ENCODE data around the gene GRIP2. TPM values are rescaled to one million over a fixed set of nuclear protein-coding genes. Genes with fewer than 3 reads are reported as not detected.

GRIP2 gene
- total RNA-seq, 1 experiment from 2014 or later: 0.57 TPM

GRCh38 chr3:14568269-14568668 lies 28.1 kb upstream of the GRIP2 start:
- Histone ChIP-seq H3K27ac (no peak overlapping the region), H3K36me3 (no peaks in the 10 kb centered on the region), H3K4me1 (no peaks in the 10 kb centered on the region), H3K9me3 (replicated peaks) (no peaks in the 10 kb centered on the region), H3K4me3 (no peak overlapping the region), H3K27me3 (peaks cover 27% of the 10 kb centered on the region)
- DNase-seq: no peak

DNA sequence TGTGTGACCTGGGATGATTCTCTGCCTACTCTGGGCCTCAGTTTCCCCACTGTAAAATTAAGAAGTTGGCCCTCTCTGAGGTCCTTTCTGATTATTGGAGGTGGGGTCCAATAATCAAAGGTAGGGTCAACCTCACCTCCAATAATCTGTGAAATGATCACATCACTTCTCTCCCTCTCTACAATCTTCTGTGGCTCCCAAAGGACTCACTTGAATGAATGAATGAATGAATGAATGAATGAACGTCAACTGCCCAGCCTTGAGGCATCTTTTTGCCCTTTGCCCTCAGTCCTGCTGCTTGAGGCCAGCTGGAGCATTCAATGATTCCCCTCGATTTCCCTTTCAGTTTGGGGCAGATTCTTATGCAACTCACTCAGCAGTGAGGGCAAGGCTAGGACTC lies 26.7 kb upstream of the GRIP2 start:
- peaks cover 33% of the 10 kb centered on the region for H3K27me3 ChIP-seq
- no peak overlapping the region for H3K4me3 ChIP-seq
- no peaks in the 10 kb centered on the region for H3K4me1 ChIP-seq
- no peaks in the 10 kb centered on the region for H3K36me3 ChIP-seq
- no peak overlapping the region for H3K27ac ChIP-seq
- DNase-seq: no peak
- H3K9me3 ChIP-seq (replicated peaks): no peaks in the 10 kb centered on the region

DNA sequence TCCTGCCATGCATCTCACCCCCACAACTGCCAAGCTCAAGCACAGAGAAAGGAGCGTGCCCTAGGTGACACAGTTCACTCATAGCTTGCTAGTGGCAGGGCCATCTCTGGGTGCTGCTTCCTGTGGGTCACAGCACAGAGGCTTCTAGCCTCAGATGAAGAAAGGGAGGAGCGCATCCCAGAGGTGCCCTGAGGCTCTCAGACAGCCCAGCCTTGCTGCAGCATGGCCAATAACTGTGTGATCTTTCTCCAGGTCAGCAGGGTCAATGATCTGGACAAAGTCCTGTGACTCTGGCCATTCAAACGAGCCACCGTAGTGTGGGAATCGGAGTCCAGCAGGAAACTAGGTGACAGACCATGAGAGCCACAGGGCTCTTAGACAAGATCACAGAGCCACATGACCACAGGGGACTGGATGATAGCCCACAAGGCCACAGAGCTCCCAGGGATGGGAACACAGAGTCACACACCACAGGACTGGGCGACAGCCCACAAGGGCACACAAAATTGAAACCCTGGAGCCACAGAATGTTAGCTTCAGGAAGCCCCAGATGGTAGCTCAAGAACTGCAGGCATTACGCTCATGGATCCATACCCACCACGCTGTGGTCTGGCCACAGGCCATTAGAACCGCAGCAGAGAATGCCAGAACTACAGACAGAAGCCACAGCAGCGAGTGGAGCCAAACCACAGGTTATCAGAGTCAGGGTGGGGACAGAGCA lies 25.9 kb upstream of the GRIP2 start:
- peaks cover 39% of the 10 kb centered on the region for H3K27me3 ChIP-seq
- no peak overlapping the region for H3K4me3 ChIP-seq
- H3K9me3 ChIP-seq (replicated peaks): no peaks in the 10 kb centered on the region
- peak; percentile 21 to 29 for DNase-seq
- no peak overlapping the region for H3K27ac ChIP-seq
- no peaks in the 10 kb centered on the region for H3K36me3 ChIP-seq
- H3K4me1 ChIP-seq: no peaks in the 10 kb centered on the region

DNA sequence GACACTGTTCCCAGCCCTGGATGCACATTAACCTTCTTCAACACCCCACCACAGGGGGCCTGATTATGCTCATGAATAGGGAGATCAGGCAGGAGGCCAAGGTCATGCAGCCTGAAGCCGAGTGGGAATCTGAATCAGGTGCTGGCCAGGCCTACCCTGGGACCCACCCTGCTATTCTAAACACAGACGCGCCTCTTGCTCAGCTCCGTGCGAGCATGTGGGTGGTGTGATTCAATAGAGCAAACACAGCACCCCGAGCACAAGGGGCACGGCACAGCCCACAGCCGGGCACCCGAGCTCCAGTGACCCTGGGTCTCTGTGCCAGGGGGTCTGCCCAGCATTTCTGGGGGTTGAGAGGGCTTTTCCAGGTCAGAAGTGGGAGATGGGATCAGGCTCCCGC lies 24.6 kb upstream of the GRIP2 start:
- peaks cover 39% of the 10 kb centered on the region for H3K27me3 ChIP-seq
- no peaks in the 10 kb centered on the region for H3K36me3 ChIP-seq
- DNase-seq: no peak
- no peaks in the 10 kb centered on the region for H3K4me1 ChIP-seq
- H3K4me3 ChIP-seq: no peak overlapping the region
- no peaks in the 10 kb centered on the region for H3K9me3 ChIP-seq (replicated peaks)
- H3K27ac ChIP-seq: no peak overlapping the region

DNA sequence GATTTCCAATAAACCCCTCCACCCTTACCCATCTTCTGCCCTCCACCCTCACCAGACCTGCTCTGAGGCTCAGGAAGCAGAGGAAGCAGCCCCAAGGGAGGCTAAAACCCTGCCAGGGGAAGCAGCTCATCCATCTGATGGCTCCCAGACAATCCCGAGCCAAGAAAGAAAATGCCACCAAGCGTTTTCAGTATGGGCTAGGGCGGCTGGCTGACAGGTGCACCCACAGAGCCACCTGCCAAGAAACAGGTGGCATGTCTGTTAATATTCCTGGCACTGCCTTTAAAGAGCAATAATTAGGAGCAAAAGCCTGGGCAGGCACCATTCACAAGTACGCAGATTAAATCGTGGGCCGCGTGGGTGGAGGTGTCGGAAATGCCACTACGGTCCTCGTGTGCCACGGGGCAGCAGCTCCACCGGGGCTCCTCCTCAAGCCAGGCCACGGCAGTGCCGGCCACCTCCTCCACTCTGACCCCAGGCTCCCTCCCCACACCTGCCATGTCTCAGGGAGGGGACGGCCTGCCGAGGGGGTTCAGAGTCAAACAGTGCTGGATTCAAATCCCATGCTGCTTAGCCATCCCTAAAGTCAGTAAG lies 23.9 kb upstream of the GRIP2 start:
- no peak overlapping the region for H3K4me3 ChIP-seq
- H3K4me1 ChIP-seq: no peaks in the 10 kb centered on the region
- no peaks in the 10 kb centered on the region for H3K9me3 ChIP-seq (replicated peaks)
- no peaks in the 10 kb centered on the region for H3K36me3 ChIP-seq
- no peak overlapping the region for H3K27ac ChIP-seq
- H3K27me3 ChIP-seq: peaks cover 39% of the 10 kb centered on the region
- DNase-seq: no peak

DNA sequence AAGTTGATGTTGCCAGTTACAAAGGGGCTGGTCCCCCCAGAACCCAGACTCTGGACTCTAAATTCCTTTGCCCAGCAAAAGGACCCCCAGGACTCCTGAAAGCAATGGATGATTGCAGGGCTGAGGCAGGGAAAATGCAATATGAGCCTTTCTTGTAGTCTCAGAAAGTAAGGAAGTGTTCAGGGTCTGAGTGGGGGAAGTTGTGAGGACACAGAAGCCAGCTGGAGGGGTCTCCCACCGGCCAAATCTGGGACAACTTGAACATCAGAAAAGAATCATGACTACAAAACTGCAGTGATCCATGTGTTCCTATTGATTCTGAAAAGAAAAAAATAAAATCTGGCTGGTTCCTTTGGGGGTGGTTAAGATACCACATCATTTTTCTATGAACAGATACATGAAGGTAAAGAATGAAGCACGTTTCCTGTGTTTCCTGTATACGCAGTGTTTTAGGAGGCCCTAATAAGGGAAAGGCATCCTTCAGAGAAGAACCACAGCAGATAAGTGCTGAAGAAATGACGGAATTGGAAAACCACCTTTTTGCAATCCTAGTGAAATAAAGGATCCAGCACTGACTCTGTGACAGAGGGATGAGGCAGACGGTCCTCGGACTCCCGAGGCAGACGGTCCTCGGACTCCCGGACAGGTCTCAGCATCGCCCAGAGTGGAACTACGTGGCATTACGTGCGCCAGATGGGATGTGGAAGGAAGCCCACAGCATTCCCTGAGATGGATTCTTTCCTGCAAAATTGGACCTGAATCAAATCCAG lies 22.2 kb upstream of the GRIP2 start:
- Histone ChIP-seq H3K9me3 (replicated peaks) (no peaks in the 10 kb centered on the region), H3K36me3 (no peaks in the 10 kb centered on the region), H3K27ac (no peak overlapping the region), H3K27me3 (peaks cover 55% of the 10 kb centered on the region), H3K4me3 (no peak overlapping the region), H3K4me1 (no peaks in the 10 kb centered on the region)
- DNase-seq: no peak

- no peak for DNase-seq
- no peaks in the 10 kb centered on the region for H3K36me3 ChIP-seq
- H3K27ac ChIP-seq: no peak overlapping the region
- H3K4me1 ChIP-seq: no peaks in the 10 kb centered on the region
- no peaks in the 10 kb centered on the region for H3K9me3 ChIP-seq (replicated peaks)
- H3K27me3 ChIP-seq: peaks cover 65% of the 10 kb centered on the region
- H3K4me3 ChIP-seq: no peak overlapping the region
Measured at GRCh38 chr3:14561051-14561960, 21.2 kb upstream of the GRIP2 start.

- Histone ChIP-seq H3K36me3 (no peaks in the 10 kb centered on the region), H3K9me3 (replicated peaks) (no peaks in the 10 kb centered on the region), H3K27me3 (peaks cover 66% of the 10 kb centered on the region), H3K4me1 (no peaks in the 10 kb centered on the region), H3K4me3 (no peak overlapping the region), H3K27ac (no peak overlapping the region)
- DNase-seq: no peak
Measured at GRCh38 chr3:14560110-14560509, 20.0 kb upstream of the GRIP2 start.

DNA sequence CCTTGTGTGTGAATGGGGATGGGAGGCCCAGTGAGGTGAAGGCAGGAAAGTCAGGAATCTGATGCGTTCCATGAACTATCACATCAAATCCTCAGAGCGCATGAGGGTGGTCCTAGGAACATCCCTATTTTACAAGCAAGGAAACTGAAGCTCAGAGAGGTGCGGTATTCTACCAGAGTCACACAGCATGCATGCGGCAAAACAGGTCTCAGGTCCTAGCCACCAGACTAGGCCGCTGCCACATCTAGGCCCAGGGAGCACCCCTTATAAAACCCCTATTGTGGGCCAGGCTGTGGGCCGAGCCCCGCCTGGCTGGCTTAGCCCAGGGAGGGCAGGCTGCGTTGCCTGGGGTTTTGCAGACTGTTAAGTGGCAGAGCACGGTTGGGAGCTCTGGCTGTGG lies 17.9 kb upstream of the GRIP2 start:
- Histone ChIP-seq H3K9me3 (replicated peaks) (no peaks in the 10 kb centered on the region), H3K36me3 (no peaks in the 10 kb centered on the region), H3K27ac (no peak overlapping the region), H3K4me3 (no peak overlapping the region), H3K4me1 (no peaks in the 10 kb centered on the region), H3K27me3 (peaks cover 58% of the 10 kb centered on the region)
- DNase-seq: no peak

GRCh38 chr3:14555835-14556234 lies 15.7 kb upstream of the GRIP2 start:
- no peaks in the 10 kb centered on the region for H3K9me3 ChIP-seq (replicated peaks)
- no peak for DNase-seq
- peaks cover 53% of the 10 kb centered on the region for H3K27me3 ChIP-seq
- no peaks in the 10 kb centered on the region for H3K4me1 ChIP-seq
- H3K27ac ChIP-seq: no peak overlapping the region
- no peaks in the 10 kb centered on the region for H3K36me3 ChIP-seq
- H3K4me3 ChIP-seq: no peak overlapping the region

GRCh38 chr3:14554715-14555114 lies 14.6 kb upstream of the GRIP2 start:
- Histone ChIP-seq H3K27me3 (peaks cover 55% of the 10 kb centered on the region), H3K36me3 (no peaks in the 10 kb centered on the region)

GRCh38 chr3:14553871-14554270 lies 13.7 kb upstream of the GRIP2 start:
- peaks cover 53% of the 10 kb centered on the region for H3K27me3 ChIP-seq
- H3K4me3 ChIP-seq: no peak overlapping the region
- H3K9me3 ChIP-seq (replicated peaks): no peaks in the 10 kb centered on the region
- no peak overlapping the region for H3K27ac ChIP-seq
- no peak for DNase-seq
- H3K4me1 ChIP-seq: no peaks in the 10 kb centered on the region
- H3K36me3 ChIP-seq: no peaks in the 10 kb centered on the region

More at GRCh38 chr3:14554715-14555114, 14.6 kb upstream of the GRIP2 start:
- no peak for DNase-seq
- Histone ChIP-seq H3K27ac (no peak overlapping the region), H3K9me3 (replicated peaks) (no peaks in the 10 kb centered on the region), H3K4me1 (no peaks in the 10 kb centered on the region), H3K4me3 (no peak overlapping the region)

DNA sequence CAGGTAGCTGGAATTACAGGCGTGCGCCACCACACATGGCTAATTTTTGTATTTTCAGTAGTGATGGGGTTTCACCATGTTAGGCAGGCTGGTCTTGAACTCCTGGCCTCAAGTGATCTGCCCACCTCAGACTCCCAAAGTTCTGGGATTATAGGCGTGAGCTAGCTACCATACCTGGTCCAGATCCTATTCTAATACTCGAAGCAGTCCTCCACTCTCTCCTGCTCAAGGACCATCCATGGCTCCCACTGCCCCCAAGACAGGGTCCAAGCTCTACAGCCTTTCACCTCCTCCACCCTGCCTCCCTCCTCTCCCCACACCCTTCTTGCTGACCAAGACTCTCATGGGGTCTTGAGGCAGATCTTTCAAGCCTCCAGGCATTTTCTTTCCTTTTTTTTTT lies 12.6 kb upstream of the GRIP2 start:
- no peaks in the 10 kb centered on the region for H3K4me1 ChIP-seq
- no peak overlapping the region for H3K27ac ChIP-seq
- H3K27me3 ChIP-seq: peaks cover 46% of the 10 kb centered on the region
- H3K4me3 ChIP-seq: no peak overlapping the region
- no peak for DNase-seq
- no peaks in the 10 kb centered on the region for H3K36me3 ChIP-seq
- H3K9me3 ChIP-seq (replicated peaks): no peaks in the 10 kb centered on the region

DNA sequence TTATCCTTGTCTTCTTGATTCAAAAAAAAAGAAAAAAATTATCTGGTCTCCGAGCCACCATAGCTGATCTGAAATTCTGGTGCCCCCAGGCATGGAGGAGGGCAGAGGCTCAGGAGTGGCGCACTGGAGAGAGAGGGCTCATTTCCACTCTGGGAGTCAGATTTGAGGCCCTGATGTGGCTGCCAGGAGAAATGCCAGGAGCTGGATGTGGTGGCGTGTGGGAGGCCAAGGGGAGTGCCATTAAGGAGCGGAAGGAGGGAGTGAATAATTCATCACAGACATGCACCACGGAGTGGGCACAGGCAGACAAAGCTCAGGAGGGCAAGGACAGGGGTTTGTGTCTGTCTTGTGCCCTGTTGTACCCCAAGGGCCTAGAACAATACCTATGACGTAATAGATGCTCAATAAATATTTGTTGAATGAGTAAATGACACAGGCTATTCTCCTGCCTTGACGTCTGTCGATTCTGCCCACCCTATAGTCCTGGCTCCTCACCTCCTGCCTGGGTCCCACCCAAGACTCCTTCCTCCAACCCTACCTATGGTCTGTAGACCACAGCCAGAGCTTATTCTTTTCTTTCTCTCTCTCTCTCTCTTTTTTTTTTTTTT lies 12.0 kb upstream of the GRIP2 start:
- Histone ChIP-seq H3K36me3 (no peaks in the 10 kb centered on the region), H3K4me3 (no peak overlapping the region), H3K27ac (no peak overlapping the region), H3K27me3 (peaks cover 44% of the 10 kb centered on the region), H3K9me3 (replicated peaks) (no peaks in the 10 kb centered on the region), H3K4me1 (no peaks in the 10 kb centered on the region)
- no peak for DNase-seq
